HG02763 (cell line): ENCODE measurements around the gene MTMR2.
"Not testable (repeated sequence)": the region's sequence is repeated elsewhere in the genome, so short reads cannot be mapped to it uniquely, and the experiment has no call there.

Source experiments
- ATAC-seq: cut with Tn5 transposase; IDR thresholded peaks from one replicate; pipeline ENCODE4 v1.9.1; 2021; ENCODE audit warnings: mild to moderate bottlenecking, moderate library complexity; ENCODE audit not compliant: unreplicated experiment

The MTMR2 gene

DNA sequence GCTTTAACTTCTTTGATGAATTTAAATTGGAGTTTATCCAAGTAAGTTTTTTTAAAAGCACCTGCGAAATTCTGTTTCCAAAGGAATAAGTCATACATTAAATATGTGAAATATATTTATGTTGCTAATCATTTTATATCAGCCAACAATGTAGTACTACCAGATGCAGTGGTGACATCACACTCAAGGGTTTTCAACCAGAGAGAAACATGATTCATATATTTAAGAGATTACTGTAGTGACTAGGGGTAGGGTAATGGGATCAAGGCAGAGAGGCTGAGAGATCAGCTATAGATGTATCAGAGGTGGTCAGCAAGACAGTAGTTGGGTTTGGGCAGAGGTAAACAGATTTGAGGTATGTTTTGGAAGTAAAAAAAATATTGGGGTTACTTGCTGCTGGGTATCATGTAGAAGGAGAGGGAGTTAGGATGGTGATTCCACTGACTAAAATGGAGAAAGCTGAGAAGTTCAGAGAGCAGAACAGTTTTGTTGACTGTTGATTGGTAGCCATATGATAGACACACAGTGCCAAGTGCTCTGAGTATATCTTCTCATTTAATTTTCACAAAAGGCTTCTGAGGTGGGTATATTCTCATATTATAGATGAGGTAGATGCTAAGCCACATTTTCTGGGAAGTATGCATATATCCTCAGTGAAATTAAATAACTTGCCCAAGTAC, 94.2 kb downstream of the MTMR2 start:
- ATAC-seq = no peak

DNA sequence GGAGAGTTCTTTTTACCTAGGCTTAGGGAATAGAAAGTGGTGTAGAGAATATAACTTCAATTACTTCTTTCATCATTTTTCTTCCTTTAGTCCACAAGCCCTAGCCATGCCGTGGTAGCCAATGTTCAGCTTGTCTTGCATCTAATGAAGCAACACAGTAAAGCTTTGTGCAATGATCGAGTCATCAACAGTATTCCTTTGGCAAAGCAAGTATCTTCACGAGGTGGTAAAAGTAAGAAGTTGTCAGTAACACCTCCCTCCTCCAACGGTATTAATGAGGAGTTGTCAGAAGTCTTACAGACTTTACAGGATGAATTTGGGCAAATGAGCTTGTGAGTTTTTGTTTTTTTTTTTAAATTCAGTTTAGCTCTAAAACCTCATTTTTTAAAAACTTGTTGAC, 96.2 kb downstream of the MTMR2 start:
- ATAC-seq = no peak

DNA sequence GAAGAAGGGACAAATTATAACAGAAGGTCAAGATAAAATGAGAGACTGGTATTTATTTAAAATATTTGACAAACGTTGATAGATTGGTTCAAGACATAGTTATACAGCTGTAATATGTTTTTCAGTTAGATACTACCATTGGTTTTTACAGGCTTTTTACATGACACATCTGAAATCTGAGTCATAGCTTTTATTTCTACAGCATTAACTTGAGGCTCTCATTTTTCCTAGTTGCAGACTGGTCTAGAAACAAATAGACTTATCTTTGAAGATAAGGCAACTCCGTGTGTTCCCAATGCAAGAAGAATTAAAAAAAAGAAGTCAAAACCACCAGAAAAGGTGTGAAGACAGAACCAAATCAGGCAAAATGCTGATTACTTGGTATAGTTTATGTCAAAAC, 102.3 kb downstream of the MTMR2 start:
- no peak for ATAC-seq

GRCh38 chr11:95816037-95816436, 107.9 kb downstream of the MTMR2 start:
- ATAC-seq = no peak

DNA sequence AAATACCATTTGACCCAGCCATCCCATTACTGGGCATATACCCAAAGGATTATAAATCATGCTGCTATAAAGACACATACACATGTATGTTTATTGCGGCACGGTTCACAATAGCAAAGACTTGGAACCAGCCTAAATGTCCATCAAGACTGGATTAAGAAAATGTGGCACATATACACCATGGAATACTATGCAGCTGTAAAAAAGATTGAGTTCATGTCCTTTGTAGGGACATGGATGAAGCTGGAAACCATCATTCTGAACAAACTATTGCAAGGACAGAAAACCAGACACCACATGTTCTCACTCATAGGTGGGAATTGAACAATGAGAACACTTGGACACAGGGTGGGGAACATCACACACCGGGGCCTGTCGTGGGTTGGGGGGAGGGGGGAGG, 112.9 kb downstream of the MTMR2 start:
- ATAC-seq = not testable (repeated sequence)

DNA sequence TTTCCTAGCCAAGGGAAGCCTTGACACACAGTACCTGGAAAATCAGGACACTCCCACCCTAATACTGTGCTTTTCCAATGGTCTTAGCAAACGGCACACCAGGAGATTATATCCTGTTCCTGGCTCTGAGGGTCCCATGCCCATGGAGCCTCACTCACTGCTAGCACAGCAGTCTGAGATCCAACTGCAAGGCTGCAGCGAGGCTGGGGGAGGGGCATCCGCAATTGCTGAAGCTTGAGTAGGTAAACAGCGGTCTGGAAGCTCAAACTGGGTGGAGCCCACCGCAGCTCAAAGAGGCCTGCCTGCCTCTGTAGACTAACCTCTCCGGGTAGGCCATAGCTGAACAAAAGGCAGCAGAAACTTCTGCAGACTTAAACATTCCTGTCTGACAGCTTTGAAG, 117.4 kb downstream of the MTMR2 start:
- ATAC-seq = not testable (repeated sequence)

- no peak for ATAC-seq
Observed at GRCh38 chr11:95805869-95806268, 118.0 kb downstream of the MTMR2 start.

- no peak for ATAC-seq
Observed at GRCh38 chr11:95803973-95804372, 119.9 kb downstream of the MTMR2 start.

GRCh38 chr11:95802806-95803205, 121.1 kb downstream of the MTMR2 start:
- no peak for ATAC-seq

DNA sequence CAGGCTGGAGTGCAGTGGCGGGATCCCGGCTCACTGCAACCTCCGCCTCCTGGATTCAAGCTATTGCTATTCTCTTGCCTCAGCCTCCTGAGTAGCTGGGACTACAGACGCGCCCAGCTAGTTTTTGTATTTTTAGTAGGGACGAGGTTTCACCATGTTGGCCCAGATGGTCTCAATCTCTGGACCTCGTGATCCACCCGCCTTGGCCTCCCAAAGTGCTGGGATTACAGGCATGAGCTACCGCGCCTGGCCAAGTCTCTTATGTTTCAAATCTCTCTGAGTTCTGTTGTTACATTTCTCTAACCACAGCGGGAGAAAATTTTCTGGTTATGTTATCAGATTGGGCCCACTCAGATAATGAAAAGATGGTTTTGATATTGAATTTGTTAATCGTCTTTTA, 123.5 kb downstream of the MTMR2 start:
- no peak for ATAC-seq

- no peak for ATAC-seq
Observed at GRCh38 chr11:95799546-95799945, 124.4 kb downstream of the MTMR2 start.

DNA sequence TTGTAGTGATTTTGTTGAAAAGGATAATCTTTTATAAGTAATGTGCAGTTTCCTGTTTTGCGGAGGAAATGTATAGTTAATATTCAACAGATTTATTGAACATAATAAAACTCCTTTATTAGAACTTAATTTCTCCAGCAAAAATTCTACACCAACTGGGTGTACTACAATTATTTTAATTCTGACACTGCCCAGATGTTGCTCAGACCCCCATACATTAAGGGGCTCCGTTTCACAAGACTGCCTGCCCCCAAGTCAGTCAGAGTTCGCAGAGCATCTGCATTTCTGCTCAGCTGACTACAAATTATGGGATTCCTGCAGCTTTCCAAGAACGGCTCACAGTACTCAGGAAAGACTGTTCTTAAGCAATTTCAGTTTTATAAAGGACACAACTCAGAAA, 127.4 kb downstream of the MTMR2 start:
- no peak for ATAC-seq

DNA sequence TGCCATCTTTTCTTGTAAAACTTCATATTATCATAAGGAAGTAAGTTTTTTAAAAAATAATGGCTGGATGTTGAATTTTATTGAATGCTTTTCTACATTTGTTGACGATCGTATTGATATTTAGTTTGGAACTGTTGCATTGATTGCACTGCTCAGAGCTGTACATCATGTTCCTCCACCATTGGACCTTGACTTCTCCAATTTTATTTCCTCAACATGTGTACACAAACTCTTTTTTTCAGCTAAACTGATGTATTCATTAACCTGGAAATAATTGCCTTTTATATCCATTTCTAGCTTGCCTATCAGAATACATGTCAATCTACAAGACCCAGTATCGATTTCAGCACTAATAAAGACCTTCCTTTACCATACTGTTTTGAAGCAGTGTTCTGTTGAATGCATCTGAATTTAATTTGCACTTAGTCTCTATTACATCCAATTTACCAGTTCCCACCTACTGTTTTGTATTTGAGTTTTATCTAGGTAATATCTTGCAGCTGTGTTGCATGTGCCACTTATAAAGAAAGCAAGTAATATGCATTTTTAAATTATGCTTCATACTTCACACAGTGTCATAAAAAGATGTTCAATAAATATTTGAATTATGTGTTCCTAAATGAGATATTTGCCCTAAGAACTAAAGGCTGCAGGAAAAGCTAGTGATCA, 128.1 kb downstream of the MTMR2 start:
- no peak for ATAC-seq

GRCh38 chr11:95794086-95794485, 129.8 kb downstream of the MTMR2 start:
- ATAC-seq = no peak

DNA sequence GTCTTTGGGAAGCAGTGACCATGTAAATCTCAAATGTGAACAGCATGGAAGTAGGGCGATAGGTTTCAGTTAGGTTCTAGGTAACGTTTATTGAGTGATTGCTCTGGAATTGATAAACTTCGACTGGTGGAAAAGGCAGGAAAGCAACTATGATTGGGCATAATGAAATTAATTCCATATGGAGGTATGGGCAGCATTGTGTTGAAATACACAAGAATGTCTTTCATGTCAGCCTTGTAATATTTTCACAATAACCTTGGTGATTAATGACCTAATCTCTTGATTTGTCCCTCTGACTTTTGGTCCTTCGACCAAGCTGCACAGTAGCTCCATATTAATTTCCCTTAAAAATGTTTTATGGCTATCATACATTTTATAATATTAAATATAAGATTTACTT, 130.8 kb downstream of the MTMR2 start:
- ATAC-seq = no peak

GRCh38 chr11:95792700-95793099, 131.2 kb downstream of the MTMR2 start:
- ATAC-seq = no peak

GRCh38 chr11:95792200-95792599, 131.7 kb downstream of the MTMR2 start:
- ATAC-seq = no peak

DNA sequence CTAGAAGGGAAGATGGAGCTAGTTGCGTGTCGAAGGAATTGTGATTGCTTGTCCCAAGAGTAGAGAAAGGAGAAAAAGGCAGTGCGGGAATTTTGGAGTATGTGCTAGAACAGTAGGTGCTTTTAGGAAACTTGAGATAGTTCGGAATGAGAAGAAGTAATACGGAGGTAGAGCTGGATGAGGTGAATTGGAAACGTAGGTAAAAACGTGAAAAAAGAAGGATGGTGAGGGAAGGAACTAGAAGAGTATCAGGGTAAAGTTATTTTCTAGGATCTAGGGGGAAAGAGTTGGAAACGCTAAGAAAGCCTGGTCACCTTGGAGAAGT, 132.2 kb downstream of the MTMR2 start:
- no peak for ATAC-seq

- ATAC-seq = no peak
Observed at GRCh38 chr11:95790933-95791708, 132.8 kb downstream of the MTMR2 start.

- ATAC-seq = peak; percentile 65
Observed at GRCh38 chr11:95790123-95790932, 133.6 kb downstream of the MTMR2 start, which contains the start of gene CEP57. Gene CEP57 (plus strand): TSS chr11:95790498. CDS start chr11:95790699, 201 bp downstream.

GRCh38 chr11:95789506-95790122, 134.3 kb downstream of the MTMR2 start, which contains the start of gene FAM76B:
Gene FAM76B (minus strand): TSS chr11:95789782. CDS start chr11:95789478, 304 bp downstream.
- ATAC-seq = peak; percentile 75
